Fibroblast of peridontal ligament (primary cell): Measurements from ENCODE around the gene GPR107.
A peak's percentile ranks its signal among the peaks of the same experiment; 100 is the strongest.
"Not testable (repeated sequence)": the region's sequence is repeated elsewhere in the genome, so short reads cannot be mapped to it uniquely, and the experiment has no call there.

Experiments used
- DNase-seq: peaks from one replicate; pipeline ENCODE4 v3.0.0-alpha.2; 2010; ENCODE audit errors: extremely low read depth

Gene GPR107

GRCh38 chr9:130053504-130054324 is at the start of gene GPR107:
Gene GPR107, plus strand, starts transcription at chr9:130053906. Its CDS starts 27 bp downstream, at chr9:130053933.
- DNase-seq, result peak; percentile 53

- no peak for DNase-seq
Measured at GRCh38 chr9:130003943-130004552, 49.7 kb upstream of the GPR107 start.

- not testable (repeated sequence) for DNase-seq
Measured at GRCh38 chr9:130006952-130007351, 46.8 kb upstream of the GPR107 start.

- DNase-seq, result no peak
Measured at GRCh38 chr9:130008538-130008937, 45.2 kb upstream of the GPR107 start.

GRCh38 chr9:130009546-130009945 is 44.2 kb upstream of the GPR107 start:
- DNase-seq, result not testable (repeated sequence)

GRCh38 chr9:130010151-130010988 is 43.3 kb upstream of the GPR107 start:
- no peak for DNase-seq

- no peak for DNase-seq
Measured at GRCh38 chr9:130013326-130013725, 40.4 kb upstream of the GPR107 start.

- DNase-seq, result no peak
Measured at GRCh38 chr9:130015353-130016019, 38.2 kb upstream of the GPR107 start.

GRCh38 chr9:130017076-130017475 is 36.6 kb upstream of the GPR107 start:
- no peak for DNase-seq

GRCh38 chr9:130017510-130017909 is 36.2 kb upstream of the GPR107 start:
- not testable (repeated sequence) for DNase-seq

- no peak for DNase-seq
Measured at GRCh38 chr9:130018265-130018664, 35.4 kb upstream of the GPR107 start.

- DNase-seq, result peak; percentile 68
Measured at GRCh38 chr9:130020618-130021017, 33.1 kb upstream of the GPR107 start.

- no peak for DNase-seq
Measured at GRCh38 chr9:130021123-130021522, 32.6 kb upstream of the GPR107 start.

GRCh38 chr9:130021842-130022241 is 31.9 kb upstream of the GPR107 start:
- not testable (repeated sequence) for DNase-seq

- no peak for DNase-seq
Measured at GRCh38 chr9:130022566-130023143, 31.1 kb upstream of the GPR107 start.

GRCh38 chr9:130023144-130023787 is 30.4 kb upstream of the GPR107 start:
- no peak for DNase-seq

- DNase-seq, result no peak
Measured at GRCh38 chr9:130023994-130024596, 29.6 kb upstream of the GPR107 start.

GRCh38 chr9:130024597-130024994 is 29.1 kb upstream of the GPR107 start:
- DNase-seq, result no peak

- DNase-seq, result no peak
Measured at GRCh38 chr9:130026583-130027340, 26.9 kb upstream of the GPR107 start.
